IMR-90 (cell line): ENCODE measurements around the gene GMPPB. TPM values are rescaled to one million over a fixed set of nuclear protein-coding genes. Genes with fewer than 3 reads are reported as not detected.

ENCODE experiments used
- ATAC-seq: fragments of 200-7000 bp; cut with Tn5 transposase; 2 replicates; pipeline ENCODE4 v1.9.1; 2020; ENCODE audit warnings: low read depth, mild to moderate bottlenecking, moderate library complexity
- BruUV-seq: library from RNA; stranded (reverse); fragments of 400-500 nt; replicated peaks from 2 replicates; lab custom pipeline; 2021; lab: Mats Ljungman, UMichigan
- CTCF ChIA-PET: fragments of 300-600 bp; formaldehyde crosslinking; extraction: SDS; loops from one replicate; lab custom pipeline; 2021; ENCODE audit warnings: antibody characterized with exemption; lab: Yijun Ruan, JAX
- POLR2A ChIA-PET: fragments of 300-600 bp; sonication (Branson Sonifier 250); formaldehyde crosslinking; loops from one replicate; lab custom pipeline; 2022; ENCODE audit warnings: antibody characterized with exemption; ENCODE audit not compliant: unreplicated experiment; lab: Charles Lee
- DNase-seq: peaks from one replicate; pipeline ENCODE4 v3.0.0; 2013
- H2AFZ ChIP-seq: replicated peaks from 2 replicates; pipeline ENCODE3; 2013; ENCODE audit warnings: low read length, mild to moderate bottlenecking; ENCODE audit not compliant: poor library complexity
- H2AK5ac ChIP-seq: 2 replicates; pipeline ENCODE4 v1.6.1; 2013; ENCODE audit warnings: low read depth, low read length, inconsistent platforms
- H2AK9ac ChIP-seq: replicated peaks from 2 replicates; pipeline ENCODE3; 2013; ENCODE audit warnings: mild to moderate bottlenecking, low read depth, low read length, moderate library complexity; ENCODE audit not compliant: poor library complexity
- H2BK120ac ChIP-seq: 2 replicates; pipeline ENCODE4 v1.6.1; 2013; ENCODE audit warnings: low read depth, low read length, inconsistent platforms
- H2BK15ac ChIP-seq: 3 replicates; pipeline ENCODE4 v1.6.1; 2013; ENCODE audit warnings: low read depth, low read length, inconsistent platforms
- H2BK20ac ChIP-seq: 2 replicates; pipeline ENCODE4 v1.6.1; 2013; ENCODE audit warnings: low read depth, mild to moderate bottlenecking, inconsistent platforms, low read length, moderate library complexity
- H2BK5ac ChIP-seq: 2 replicates; pipeline ENCODE4 v1.6.1; 2013; ENCODE audit warnings: mild to moderate bottlenecking, low read depth, low read length, inconsistent platforms; ENCODE audit not compliant: poor library complexity, severe bottlenecking
- H3K14ac ChIP-seq: replicated peaks from 2 replicates; pipeline ENCODE4 v1.6.1; 2013; ENCODE audit warnings: low read depth, low read length, inconsistent platforms
- H3K18ac ChIP-seq: 2 replicates; pipeline ENCODE4 v1.6.1; 2013; ENCODE audit warnings: low read depth, low read length, control low read depth
- H3K23ac ChIP-seq: 2 replicates; pipeline ENCODE4 v1.6.1; 2013; ENCODE audit warnings: low read depth, low read length, inconsistent platforms
- H3K27ac ChIP-seq: 2 replicates; pipeline ENCODE4 v1.5.1; 2013; ENCODE audit warnings: mild to moderate bottlenecking, control low read depth, low read length; ENCODE audit not compliant: insufficient read depth
- H3K27me3 ChIP-seq: 2 replicates; pipeline ENCODE4 v1.6.1; 2013; ENCODE audit warnings: low read length; ENCODE audit not compliant: control insufficient read depth, insufficient read depth
- H3K36me3 ChIP-seq: 2 replicates; pipeline ENCODE4 v1.6.1; 2013; ENCODE audit warnings: low read length, mixed read lengths; ENCODE audit not compliant: control insufficient read depth, insufficient read depth
- H3K4ac ChIP-seq: 2 replicates; pipeline ENCODE4 v1.6.1; 2013; ENCODE audit warnings: low read depth, low read length, inconsistent platforms
- H3K4me1 ChIP-seq: 2 replicates; pipeline ENCODE4 v1.6.1; 2013; ENCODE audit warnings: low read length, mixed read lengths; ENCODE audit not compliant: control insufficient read depth, insufficient read depth
- H3K4me2 ChIP-seq: 2 replicates; pipeline ENCODE4 v1.6.1; 2013; ENCODE audit warnings: low read depth, mild to moderate bottlenecking, control low read depth, low read length, moderate library complexity
- H3K4me3 ChIP-seq: 2 replicates; pipeline ENCODE4 v1.5.1; 2013; ENCODE audit warnings: low read depth, mild to moderate bottlenecking, control low read depth, low read length, moderate library complexity; ENCODE audit not compliant: insufficient read depth
- H3K56ac ChIP-seq: 2 replicates; pipeline ENCODE4 v1.6.1; 2013; ENCODE audit warnings: low read length, inconsistent platforms; ENCODE audit not compliant: insufficient read depth; ENCODE audit errors: extremely low read depth
- H3K79me1 ChIP-seq, 2 experiments: 2 replicates each; pipeline ENCODE4 v1.6.1; 2013; ENCODE audit warnings: low read length in 2 of 2, inconsistent platforms in 1 of 2, low read depth in 1 of 2
- H3K9ac ChIP-seq: 2 replicates; pipeline ENCODE4 v1.6.1; 2013; ENCODE audit warnings: low read depth, low read length, control low read depth
- H3K9me1 ChIP-seq: 2 replicates; pipeline ENCODE4 v1.6.1; 2013; ENCODE audit warnings: low read length, inconsistent platforms; ENCODE audit not compliant: insufficient read depth
- H3K9me3 ChIP-seq: 2 replicates; pipeline ENCODE4 v1.6.1; 2013; ENCODE audit warnings: low read length; ENCODE audit not compliant: control insufficient read depth, insufficient read depth
- H4K20me1 ChIP-seq: 2 replicates; pipeline ENCODE4 v1.6.1; 2013; ENCODE audit warnings: low read length, inconsistent platforms; ENCODE audit not compliant: insufficient read depth
- H4K5ac ChIP-seq: 2 replicates; pipeline ENCODE4 v1.6.1; 2013; ENCODE audit warnings: mild to moderate bottlenecking, low read depth, low read length, control low read depth
- H4K8ac ChIP-seq, 2 experiments: 2 replicates each; pipeline ENCODE4 v1.6.1; 2013; ENCODE audit warnings: low read depth in 2 of 2, low read length in 2 of 2, control low read depth in 1 of 2, inconsistent platforms in 1 of 2
- H4K91ac ChIP-seq: 2 replicates; pipeline ENCODE4 v1.6.1; 2013; ENCODE audit warnings: low read depth, low read length, inconsistent platforms; ENCODE audit not compliant: insufficient read depth
- RCOR1 ChIP-seq: IDR thresholded peaks from 2 replicates; pipeline ENCODE4 v1.6.1; 2012; ENCODE audit warnings: mild to moderate bottlenecking, low read length, improper control_type of control experiment; ENCODE audit not compliant: insufficient replicate concordance
- WGBS, 2 experiments: methylation state at CpG; one replicate each; pipeline versions ENCODE4 v1.1.5 to v1.1.7; 2013; ENCODE audit warnings: missing lambda C conversion rate in 2 of 2; ENCODE audit not compliant: insufficient read length in 1 of 2; ENCODE audit errors: extremely low coverage in 2 of 2; 5-methylcytosine and 5-hydroxymethylcytosine counted together
- dilution Hi-C: fragments of 300-500 bp; cut with HindIII; formaldehyde crosslinking; loops from one replicate; pipeline ENCODE4 v1.14.3; 2018; ENCODE audit warnings: low sequenced_read_pairs; ENCODE audit not compliant: unreplicated experiment
- in situ Hi-C: fragments of 300-500 bp; cut with MboI; formaldehyde crosslinking; loops from 3 replicates; pipeline ENCODE4 v1.14.3; 2019; ENCODE audit warnings: low sequenced_read_pairs, inconsistent platforms, mixed read lengths
- intact Hi-C: fragments of 100-400 bp; cut with micrococcal nuclease; formaldehyde crosslinking; loops from 2 replicates; pipeline ENCODE4 v1.10.0; 2022
- polyA plus RNA-seq, 3 experiments: library from polyadenylated mRNA; depleted of rRNA; stranded (reverse); fragments of >200 nt; gene quantifications; 2 replicates each; pipeline ENCODE4 v1.2.3, GENCODE V29; 2012; ENCODE audit warnings: low replicate concordance in 1 of 3
- total RNA-seq: library from RNA; depleted of rRNA; stranded (reverse); fragments of >200 nt; gene quantifications from 2 replicates; pipeline ENCODE4 v1.2.3, GENCODE V29; 2012

Gene GMPPB
- total and polyA plus RNA-seq, 2 of the 4 experiments (the other 2 are of a cell fraction), result 27.9 to 37.3 TPM

GRCh38 chr3:49715611-49716121, 8.1 kb downstream of the GMPPB start:
- Histone ChIP-seq H2BK5ac (no peak overlapping the region), H3K18ac (no peak overlapping the region), H3K4me3 (no peak overlapping the region), H4K8ac (no peak overlapping the region), H2BK120ac (no peak overlapping the region), H3K79me1 (peaks cover 2 to 10% of the 10 kb centered on the region in 2 experiments; a peak in 2 of 4 replicates), H3K36me3 (peaks cover 12% of the 10 kb centered on the region; the same call in 1 of the 2 replicates), H3K56ac (no peak overlapping the region), H3K4ac (no peak overlapping the region), H4K5ac (no peak overlapping the region), H3K9me3 (no peaks in the 10 kb centered on the region), H3K9me1 (no peaks in the 10 kb centered on the region; the same call in 1 of the 2 replicates), H4K20me1 (peaks cover 13% of the 10 kb centered on the region), H2AFZ (no peak overlapping the region), H4K91ac (no peak overlapping the region), H3K14ac (no peak overlapping the region), H3K4me1 (peaks cover 6% of the 10 kb centered on the region), H3K23ac (no peak overlapping the region), H2BK15ac (no peak overlapping the region), H3K27me3 (no peaks in the 10 kb centered on the region), H3K27ac (no peak overlapping the region), H2AK5ac (no peak overlapping the region), H2BK20ac (no peak overlapping the region), H3K4me2 (no peak overlapping the region), H3K9ac (no peak overlapping the region), H2AK9ac (no peak overlapping the region)
- intact Hi-C loops (no loop called here), dilution Hi-C loops (no loop called here), in situ Hi-C loops (no loop called here)
- TF ChIP-seq RCOR1, result no peak
- 93% methylated on average over 9 of the region's 13 CpGs; no CpG with 5 or more reads in 1 of the 2 experiments for WGBS, 2 experiments
- CTCF ChIA-PET, result no interaction called here
- no peak for ATAC-seq
- BruUV-seq, result no TSS peak
- POLR2A ChIA-PET, result no interaction called here
- DNase-seq, result no peak
